SK-N-DZ (cell line): ENCODE data around the gene RAMP1.

Source experiments
- DNase-seq: peaks from one replicate; pipeline ENCODE4 v3.0.0-alpha.2; 2015; ENCODE audit warnings: low spot score

RAMP1 gene

DNA sequence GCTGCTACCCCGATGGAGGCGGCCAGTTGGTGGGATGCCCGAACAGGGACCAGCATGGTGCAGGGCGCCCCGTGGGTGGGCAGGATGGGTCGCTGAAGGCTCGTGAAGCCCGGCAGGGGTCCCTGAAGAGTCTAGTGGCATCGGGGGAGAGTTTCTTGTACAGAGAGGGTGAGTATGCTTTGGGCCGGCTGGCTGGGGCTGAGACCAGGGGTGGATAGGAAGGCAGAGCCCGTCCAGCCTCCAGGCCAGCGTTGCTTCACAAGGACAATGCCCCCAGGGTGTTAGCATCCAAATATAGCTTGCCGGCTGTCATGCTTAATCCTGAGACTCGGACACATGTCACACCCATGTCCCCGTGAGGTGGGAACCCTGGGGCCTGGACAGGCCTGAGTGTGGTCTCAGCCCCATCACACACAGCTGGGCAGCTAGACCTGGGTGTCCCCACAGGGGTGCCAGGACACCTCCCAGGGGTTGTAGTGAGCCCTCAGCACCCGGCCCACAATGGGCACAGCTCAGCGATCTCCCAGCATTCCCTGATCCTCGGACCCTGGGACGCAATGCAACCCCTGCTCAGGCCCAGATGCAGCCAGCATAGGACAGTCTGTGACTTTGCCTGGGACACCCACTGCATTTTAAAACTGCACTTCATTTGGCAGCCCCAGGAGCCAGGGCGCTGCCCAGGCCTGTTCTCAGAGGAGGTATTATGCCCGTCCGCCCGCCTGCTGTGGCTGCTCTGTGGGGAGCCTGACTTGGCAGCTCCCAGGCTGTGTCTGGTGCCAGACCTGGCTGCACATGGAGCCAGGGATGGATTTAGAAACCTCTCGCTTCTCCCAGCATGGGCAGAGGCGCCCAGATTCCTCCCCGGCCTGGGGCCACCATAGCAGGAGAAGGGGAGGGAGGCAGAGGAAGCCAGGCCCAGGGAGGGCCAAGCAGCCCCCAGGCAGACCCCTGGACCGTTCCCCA is 36.4 kb downstream of the RAMP1 start:
- no peak for DNase-seq

DNA sequence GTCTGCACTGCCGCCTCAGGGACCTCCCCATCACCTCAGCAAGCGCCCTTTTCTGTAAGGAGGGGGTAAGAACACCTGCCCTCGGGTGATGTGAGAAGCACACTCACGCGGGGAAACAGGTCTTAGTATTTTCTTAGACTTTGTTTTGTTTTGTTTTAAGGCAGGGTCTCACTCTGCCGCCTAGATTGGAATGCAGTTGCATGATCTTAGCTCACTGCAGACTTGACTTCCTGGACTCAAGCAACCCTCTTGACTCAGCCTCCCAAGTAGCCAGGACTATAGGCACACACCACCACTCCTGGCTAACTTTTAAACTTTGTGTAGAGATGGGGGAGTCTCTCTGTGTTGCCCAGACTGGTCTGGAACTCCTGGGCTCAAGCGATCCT is 37.1 kb downstream of the RAMP1 start:
- no peak for DNase-seq

DNA sequence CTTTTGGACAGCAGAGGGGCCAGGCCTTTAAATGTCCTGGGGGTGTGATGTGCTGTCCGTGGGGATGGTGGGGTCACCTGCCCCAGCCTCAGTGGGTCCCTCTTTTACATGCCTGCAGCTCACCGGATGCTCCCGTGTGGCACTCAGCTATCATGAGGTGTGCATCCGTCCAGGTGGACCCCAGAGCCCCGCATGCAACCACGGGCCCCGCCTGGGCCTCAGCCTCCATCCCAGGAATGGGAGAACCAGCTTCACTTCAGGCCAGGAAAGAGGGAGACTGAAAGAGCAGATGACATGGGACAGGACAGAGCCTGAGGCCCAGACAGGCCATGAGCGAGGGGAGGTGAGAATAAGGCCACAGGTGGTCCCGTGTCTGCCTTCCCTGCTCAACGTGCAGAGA is 37.5 kb downstream of the RAMP1 start:
- DNase-seq = no peak

DNA sequence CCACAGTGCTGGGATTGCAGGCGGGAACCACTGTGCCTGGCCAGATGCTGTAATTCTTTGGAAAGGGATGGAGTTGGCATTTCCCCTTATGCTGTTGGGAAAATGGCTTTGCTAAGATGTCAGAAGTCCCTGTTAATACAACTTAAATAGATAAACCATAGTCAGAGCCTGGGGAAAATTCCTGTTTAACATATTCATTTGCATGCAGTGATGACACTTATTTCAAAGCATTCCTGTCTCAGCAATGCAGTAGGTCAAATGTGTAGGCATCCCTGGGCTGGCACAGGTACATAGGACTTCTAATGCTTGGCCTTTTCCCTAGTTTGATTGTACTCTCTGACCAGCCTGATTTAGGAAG is 38.6 kb downstream of the RAMP1 start:
- DNase-seq = no peak

DNA sequence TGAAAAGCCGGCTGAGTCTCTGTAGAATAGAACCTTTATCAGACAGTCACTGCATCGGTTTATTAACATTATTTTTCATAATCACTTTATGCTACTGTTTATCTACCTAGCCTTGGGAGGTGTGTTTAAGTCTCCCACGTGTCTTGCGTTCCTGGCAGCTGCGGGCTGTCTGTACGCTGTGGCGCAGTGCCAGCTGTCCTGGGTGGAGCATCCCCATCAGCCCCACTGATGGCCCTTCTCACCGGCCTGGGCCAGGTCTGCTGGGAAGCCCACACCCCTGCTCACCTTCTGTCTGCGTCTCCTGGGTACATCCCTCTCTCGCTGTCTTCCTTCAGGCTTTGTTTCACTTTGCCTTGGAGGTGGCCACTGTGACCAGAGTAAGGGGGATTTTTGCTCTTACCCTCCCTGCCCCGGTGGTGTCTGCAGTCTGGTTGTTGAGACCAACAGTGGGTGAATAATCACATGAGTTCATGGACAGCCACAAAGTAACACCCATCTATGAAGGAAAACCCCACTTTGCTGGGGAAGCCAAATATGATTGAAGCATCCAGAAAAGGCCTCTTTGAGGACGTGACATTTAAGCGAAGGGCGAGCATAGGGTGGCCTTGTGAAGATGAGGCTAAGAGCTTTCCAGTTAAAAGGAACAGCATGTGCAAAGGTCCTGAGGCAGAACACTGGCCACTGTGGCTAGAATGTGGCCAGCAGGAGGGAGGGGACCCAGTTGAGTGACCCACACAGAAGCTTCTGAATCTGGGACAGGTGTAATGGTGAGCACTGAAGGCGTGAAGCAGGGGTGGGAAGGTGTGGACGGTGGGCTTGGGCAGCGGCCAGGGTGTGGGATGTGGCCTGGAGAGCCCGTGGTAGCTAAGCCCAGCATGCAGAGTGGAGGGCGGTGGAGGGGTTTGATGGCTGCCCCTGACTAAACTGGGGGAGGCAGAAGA is 41.7 kb downstream of the RAMP1 start:
- no peak for DNase-seq

DNA sequence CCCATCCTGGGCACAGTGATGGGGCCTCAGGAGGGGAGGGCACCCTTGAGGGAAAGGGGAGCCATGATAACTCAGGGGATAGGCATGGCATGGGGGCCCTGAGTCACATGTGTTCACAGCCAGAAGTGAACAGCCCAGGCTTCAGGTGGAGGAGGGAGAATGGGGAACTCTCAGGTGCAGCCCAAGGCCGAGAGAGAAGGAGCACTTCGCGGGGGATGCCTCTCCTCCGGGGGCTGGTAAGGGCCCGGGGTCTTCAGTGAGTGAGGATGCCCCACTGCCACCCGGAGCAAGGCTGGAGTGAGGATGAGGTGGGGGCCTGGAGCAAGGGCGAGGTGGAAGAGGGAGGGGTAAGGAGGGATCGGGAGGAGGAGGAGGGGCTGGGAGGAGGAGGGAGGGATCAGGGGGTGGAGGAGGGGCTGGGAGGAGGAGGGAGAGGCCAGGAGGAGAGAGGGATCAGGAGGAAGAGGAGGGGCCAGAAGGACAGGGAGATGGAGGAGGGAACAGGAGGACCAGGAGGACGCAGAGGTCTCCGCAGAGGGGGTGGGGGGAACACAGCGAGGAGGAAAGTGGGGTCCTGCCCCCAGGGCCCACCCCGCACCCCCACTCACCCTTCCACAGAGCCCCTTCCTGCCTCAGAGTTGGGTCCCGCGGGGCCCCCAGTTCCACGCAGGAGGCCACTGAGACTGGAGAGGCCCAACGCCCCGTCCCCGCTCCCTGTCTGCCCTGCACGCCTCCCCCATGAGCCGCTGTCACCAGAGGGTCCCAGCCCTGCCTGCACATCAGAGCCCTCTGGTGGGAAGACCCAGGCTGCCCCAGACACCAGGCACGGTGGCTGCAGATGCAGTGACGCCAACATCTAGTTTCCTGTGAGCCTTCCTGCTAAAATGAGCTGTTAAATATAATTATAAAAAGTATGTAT is 42.8 kb downstream of the RAMP1 start:
- DNase-seq = no peak

DNA sequence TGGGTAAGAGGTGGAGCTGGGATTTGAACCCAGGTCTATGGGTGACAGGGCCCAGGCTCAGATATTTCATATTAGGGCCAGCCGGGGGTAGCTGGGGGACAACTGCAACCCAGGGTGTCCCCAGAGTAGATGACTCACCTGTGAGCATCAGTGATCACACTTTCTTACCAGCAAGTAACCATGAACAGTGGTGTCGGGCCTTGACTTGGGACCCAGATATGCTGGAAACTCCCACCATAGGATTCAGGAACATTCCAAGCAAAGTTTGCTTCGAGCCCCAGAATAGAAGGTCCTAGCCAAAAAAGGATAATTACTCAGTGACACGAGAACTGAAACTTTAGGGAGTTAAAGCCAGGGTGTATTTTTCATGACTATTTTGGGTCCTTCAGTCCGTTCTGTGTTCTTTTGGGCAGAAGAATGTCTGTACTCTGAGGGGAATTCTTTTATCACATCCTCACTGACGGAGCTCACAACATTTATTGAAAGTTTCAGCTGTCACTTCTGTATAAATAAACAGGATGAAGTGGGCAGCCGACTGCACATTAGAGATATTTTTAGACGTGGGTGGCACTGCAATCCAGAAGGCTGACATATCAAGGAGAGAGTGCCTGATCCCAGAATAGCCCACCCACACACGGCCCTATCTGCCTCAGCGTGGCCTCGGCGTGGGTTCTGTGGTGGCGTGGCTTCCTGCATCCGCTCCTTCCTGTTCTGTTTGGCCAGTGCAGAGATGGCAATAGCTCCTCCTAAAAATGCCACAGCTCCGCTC is 45.6 kb downstream of the RAMP1 start:
- DNase-seq = no peak

DNA sequence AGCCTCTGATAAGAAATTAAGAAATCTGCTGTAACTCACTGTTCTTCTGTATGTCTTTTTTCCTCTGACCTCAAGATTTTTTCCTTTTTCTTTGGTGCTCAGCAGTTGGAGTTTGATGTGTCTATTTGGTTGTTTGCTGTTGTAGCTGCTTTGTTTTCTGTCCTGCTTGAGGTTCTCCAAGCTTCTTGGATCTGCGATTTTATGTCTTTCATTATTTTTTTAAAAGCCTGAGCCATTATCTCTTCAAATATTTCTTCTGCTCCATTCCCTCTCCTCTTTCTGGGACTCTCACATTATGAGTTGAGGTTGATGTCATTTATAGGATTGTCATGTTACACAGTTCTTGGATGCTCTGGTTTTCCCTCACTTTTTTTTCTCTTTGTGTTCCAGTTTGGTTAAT is 47.7 kb downstream of the RAMP1 start:
- no peak for DNase-seq

DNA sequence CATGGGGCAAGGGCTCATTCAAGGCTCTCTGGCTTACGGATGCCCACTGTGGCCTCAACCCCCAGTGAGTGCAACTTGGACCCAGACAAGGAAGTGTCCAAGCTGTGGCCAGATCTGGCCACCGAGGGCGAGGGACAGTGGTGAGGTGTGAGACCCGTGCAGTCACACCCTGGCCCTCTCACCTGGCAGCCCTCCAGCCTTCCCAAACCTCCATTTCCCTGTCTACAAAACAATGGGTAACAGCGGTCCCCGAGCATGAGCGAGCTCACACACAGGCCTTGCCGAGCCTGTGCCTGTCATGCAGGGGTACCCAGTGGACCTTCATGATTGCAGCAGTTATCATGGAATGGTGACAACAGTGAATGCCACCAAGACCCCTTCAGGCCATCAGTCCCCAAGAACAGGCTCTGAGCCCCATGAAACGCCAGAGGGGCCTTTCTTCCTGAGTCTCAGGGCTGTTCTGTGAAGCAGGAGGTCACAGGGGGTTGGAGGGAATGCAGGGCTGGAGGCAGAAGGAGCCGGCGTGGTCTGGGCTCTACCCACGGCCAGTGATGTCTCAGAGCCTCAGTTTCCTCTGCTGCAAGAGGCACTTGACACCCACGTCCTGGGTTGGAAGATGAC is 49.8 kb downstream of the RAMP1 start:
- no peak for DNase-seq

DNA sequence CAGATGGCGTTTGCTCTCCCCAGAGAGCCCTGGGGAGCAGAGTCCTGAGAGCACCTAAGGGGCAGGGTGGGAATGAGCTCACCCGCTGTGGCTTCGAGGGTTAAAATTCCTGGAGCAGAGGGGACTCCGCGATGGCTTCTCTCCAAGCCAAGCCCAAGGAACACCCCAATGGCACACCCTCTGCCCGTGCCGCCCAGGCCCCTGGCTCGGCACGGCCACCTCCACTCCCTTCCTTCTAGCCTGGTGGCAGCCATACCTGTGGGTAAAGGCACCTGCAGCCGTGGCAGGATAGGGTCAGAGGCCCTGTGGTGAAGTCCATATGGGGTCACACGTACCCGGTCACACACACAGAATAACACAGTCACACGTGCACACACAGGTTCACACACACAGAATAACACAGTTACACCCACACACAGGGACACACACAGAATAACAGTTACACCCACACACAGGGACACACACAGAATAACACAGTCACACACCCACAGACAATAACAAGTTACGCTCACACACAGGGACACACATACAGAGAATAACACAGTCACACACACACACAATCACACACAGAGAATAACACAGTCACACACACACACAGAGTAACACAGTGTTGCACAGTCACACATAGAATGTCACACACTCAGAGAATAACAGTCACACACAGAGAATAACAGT is 50.5 kb downstream of the RAMP1 start:
- DNase-seq = no peak

DNA sequence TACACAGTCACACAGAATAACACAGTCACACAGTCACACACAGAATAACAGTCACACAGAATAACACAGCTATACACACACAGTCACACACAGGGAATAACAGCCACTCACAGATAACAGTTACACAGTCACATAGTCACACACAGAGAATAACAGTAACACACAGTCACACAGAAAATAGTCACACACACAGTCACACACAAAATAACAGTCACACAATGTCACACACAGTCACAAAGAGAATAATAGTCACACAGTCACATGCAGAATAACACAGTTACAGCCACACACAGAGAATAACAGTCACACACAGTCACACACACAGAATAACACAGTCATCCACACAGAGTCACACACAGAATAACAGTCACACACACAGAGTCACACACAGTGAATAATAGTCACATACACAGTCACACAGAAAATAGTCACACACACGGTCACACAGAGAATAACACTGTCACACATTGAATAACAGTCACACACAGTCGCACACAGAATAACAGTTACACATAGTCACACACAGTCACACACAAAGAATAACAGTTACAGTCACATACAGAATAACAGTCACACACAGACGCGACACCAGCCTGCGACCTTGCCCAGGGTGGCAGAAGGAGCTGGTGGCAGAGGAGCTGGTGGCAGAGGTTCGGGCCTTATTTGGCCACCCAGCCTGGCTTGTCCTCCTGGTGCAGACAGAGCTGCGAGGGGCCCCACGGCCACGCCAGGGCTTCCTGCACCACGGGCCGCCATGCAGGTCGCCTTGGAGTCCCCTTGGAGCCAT is 51.3 kb downstream of the RAMP1 start:
- no peak for DNase-seq

DNA sequence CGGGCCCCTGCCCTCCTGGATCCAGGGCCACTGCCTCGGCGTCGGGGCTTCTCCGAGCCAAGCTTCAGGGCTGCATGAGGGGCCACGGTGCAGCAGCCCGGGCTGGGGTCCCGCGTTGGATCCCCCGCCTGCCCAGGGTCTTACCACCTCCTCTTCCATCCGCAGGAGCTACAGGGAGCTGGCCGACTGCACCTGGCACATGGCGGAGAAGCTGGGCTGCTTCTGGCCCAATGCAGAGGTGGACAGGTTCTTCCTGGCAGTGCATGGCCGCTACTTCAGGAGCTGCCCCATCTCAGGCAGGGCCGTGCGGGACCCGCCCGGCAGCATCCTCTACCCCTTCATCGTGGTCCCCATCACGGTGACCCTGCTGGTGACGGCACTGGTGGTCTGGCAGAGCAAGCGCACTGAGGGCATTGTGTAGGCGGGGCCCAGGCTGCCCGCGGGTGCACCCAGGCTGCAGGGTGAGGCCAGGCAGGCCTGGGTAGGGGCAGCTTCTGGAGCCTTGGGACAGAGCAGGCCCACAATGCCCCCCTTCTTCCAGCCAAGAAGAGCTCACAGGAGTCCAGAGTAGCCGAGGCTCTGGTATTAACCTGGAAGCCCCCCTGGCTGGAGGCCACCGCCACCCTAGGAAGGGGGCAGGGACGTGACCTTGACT is 52.1 kb downstream of the RAMP1 start:
- no peak for DNase-seq

DNA sequence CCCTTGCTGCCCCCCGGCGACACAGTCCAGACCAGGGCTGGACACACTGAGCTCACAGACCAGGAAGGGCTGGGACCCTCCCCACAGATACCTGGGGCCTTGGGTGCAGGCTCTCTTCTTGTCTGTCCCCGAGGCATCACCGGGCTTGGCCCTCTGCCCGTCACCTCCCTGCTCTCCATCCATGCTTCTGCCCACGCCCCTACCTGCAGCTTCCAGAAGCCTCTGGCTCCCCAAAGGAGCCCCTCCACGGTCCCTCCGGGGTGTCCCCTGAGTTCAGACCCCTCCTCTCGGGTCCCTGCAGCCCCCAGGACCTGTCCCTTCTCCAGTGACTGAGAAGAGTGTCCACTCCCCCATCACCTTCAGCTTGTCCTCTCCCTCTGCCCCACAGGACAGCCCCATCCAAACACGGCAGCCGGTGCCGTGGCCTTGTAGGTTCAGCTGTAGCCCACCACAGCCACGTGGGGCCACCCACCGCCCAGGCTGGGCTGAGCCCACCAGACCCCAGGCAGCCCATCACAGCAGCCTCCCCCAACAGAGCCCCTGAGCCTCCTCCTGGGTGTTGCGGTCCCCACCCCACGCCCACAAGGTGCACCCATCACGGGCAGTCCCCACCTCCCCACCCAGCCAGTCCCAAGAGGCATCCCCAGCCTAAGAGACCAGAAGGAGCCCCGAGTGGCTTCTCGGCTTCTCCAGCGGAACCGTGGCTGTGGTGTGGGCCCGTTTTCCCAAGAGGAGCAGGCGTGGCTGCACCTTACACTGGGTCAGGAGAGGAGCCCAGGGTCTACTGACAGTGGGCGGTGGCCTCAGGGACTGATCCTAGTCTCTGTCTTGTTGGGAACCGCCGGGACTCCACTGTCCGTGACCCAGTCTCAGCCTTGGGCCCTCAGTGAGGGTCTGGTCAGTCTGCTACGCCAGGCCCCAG is 53.1 kb downstream of the RAMP1 start:
- DNase-seq = no peak

DNA sequence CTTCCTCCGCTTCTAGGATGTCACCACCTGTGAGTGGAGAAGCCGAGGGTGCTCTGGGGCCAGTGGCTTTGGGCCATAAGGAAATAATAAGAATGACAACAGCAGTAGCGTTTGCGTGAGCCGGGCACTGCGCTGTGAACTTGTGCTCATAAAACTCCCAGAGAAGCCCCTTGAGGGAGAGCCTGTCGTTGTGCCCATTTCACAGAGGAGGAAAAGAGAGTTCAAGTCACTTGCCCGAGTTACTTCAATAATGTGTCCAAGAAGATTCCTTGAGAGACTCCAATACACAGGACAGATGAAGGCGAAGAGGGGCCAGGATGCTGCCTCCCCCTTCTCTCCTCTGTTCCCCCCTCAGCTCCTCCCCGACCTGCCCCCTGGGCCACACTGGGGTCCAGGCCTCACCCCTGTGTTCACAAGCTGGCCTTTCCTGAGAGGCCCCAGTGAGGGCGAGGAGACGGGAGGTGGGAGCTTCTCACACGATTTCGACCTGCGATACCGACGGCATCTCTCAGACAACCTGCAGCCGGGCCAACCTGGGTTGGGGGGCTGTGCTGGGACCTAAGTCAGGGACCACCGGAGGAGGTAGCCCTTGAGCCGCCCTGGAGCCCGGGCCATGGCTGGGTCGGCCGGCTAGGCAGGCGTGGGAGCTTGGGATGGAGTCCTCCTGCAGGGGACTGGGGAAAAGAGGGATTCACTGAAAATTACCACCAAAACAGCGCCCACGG is 53.9 kb downstream of the RAMP1 start:
- no peak for DNase-seq

DNA sequence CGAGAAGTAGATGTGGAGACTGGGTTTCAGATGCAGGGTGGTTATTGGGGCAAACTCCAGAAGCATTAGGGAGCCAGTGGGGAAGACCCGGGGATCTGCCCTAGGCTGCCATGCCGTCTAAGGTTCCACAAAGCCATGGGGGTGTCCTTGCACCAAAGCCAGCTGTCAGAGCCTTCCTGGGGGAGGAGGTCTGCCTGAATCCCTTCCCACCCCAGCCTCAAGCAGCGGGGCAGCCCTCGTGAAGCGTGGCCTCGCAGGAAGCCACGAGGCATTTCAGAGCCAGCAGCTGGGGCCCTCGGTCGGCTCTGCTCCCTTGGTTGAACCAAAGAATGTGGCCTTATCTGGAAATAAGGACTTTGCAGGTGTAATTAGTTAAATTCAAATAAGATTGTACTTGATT is 56.2 kb downstream of the RAMP1 start:
- DNase-seq = no peak

DNA sequence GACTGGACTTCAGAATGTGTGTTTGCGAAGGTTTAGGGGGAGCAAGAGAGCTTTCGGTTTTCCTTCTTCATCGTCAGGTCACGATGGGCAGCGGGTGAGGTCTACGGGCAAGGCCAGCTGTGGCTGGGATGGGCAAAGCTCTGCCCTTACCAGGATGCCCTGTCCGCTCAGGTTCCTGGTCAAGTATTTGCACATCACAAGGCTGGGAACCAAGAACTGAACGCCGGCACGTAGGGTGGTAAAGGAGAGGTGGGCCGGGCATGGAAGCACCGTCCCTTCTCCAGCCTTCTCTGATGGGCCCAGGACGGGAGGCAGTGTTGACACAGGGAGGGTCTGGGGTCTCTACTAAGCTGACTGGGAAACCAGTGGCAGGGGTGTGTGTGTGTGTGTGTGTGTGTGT is 56.9 kb downstream of the RAMP1 start:
- DNase-seq = no peak
